ENCODE measurements around the gene CRTC3.

GRCh38 chr15:90623854-90624253 is 94.1 kb downstream of the CRTC3 start:
- TF ChIP-seq POLR2A (IDR thresholded peaks at IDR 0.05; ENCODE audit: low read depth, low read length) (no peak), CTCF (conservative IDR thresholded peaks at IDR 0.05; ENCODE audit: low read depth, low read length) (no peak), RAD21 (IDR thresholded peaks at IDR 0.05; ENCODE audit: low read length) (no peak), MAFK (IDR thresholded peaks at IDR 0.05; ENCODE audit: low read depth, low read length) (no peak), NFE2L2 (IDR thresholded peaks at IDR 0.05; ENCODE audit: low read depth, low read length) (no peak), CEBPB (IDR thresholded peaks at IDR 0.05; ENCODE audit: low read depth, low read length) (no peak), USF2 (IDR thresholded peaks at IDR 0.05; ENCODE audit: low read depth, low read length) (no peak), FOS (IDR thresholded peaks at IDR 0.05; ENCODE audit: low read depth, low read length) (no peak), RFX5 (IDR thresholded peaks at IDR 0.05; ENCODE audit: low read depth, low read length) (no peak), MXI1 (IDR thresholded peaks at IDR 0.05; ENCODE audit: borderline replicate concordance, low read depth, low read length) (no peak)
